ENCODE results near the gene CLEC16A.

Gene CLEC16A

DNA sequence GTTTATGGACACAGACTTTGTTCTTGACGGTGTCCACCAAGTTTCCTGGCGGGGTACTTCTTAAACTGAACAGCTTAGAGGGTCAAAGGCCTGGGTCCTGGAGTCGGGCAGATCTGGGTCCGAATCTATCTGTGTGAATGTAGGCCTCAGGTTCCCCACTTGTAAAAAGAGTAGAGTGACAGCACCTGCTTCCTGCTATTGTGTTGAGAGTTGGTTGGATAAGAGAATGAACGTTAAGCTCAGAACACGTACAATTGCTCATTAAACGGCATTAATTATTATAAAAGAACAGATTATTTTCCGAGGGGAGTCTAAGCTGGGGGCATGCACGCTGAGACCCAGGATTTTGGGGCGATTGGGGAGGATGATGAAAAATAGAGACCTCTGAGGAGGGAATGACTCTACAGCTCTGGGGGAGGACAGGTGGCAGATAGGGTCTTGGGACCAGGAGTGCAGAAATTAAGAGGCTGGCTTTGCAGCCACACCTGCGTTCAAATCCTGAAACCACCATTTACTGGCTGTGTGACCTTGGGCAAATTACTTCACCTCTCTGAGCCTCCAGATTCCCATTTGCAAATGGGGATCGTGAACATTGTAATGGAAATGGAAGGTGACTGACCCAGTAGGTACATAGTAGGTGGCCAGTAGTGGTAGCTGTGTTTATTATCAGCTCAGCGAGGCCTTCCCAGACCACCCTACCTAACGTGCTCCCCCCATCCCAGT lies 862 bp downstream of the CLEC16A start:
- peak overlapping the region; percentile 61; the same call in 1 of the 2 replicates for H3K27ac ChIP-seq
- TF ChIP-seq, protein P1, sequence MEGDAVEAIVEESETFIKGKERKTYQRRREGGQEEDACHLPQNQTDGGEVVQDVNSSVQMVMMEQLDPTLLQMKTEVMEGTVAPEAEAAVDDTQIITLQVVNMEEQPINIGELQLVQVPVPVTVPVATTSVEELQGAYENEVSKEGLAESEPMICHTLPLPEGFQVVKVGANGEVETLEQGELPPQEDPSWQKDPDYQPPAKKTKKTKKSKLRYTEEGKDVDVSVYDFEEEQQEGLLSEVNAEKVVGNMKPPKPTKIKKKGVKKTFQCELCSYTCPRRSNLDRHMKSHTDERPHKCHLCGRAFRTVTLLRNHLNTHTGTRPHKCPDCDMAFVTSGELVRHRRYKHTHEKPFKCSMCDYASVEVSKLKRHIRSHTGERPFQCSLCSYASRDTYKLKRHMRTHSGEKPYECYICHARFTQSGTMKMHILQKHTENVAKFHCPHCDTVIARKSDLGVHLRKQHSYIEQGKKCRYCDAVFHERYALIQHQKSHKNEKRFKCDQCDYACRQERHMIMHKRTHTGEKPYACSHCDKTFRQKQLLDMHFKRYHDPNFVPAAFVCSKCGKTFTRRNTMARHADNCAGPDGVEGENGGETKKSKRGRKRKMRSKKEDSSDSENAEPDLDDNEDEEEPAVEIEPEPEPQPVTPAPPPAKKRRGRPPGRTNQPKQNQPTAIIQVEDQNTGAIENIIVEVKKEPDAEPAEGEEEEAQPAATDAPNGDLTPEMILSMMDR (conservative IDR thresholded peaks at IDR 0.05) = no peak

DNA sequence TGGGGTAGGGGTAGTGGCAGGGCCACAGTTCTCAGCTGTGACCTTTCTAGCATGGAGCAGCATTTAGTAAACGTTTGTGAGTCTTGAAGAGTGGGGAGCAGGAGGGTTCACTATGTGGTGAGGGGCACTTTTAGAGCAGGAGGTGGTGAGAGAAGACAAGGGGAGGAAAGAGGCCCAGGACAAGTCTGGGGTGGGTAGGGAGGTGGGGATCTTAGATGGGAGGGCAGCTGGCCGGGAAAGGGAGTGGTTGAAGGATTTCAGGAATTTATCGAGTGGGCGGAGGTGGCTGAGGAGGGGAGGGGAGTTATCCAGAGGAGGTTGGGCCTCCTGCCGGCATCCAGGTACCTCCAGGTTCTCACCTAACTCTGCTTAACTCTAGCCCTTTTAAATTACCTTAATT lies 1.9 kb downstream of the CLEC16A start:
- H3K27ac ChIP-seq = no peak overlapping the region
- TF ChIP-seq, protein P1 (conservative IDR thresholded peaks at IDR 0.05) = no peak

DNA sequence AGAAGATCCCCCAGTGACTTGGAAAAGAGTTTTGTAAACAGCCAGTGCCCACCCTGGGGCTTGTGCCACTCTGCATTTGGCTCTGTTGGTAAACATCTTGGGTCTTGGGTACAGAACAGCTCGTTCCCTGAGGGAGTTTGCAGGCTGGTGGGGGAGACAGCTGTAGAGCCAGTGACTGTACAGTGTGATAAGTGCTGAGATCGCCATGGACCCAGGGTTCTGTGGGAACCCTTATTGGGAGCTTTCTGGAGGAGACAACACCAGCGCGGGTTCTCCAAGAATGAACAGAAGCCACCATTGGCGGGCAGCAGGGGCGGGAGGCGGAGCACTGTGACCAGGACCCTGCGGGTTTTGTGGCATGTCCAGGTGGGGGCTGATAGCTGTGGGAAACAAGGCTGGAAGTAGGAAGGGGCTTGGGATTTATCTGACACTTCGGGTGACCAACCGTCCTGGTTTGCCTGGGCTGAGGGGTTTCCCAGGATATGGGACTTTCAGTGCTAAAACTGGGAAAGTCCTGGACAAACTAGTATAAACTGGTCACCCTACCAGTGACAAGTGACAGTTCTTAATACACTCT lies 2.9 kb downstream of the CLEC16A start:
- TF ChIP-seq, protein P1 (conservative IDR thresholded peaks at IDR 0.05) = no peak
- no peak overlapping the region for H3K27ac ChIP-seq

DNA sequence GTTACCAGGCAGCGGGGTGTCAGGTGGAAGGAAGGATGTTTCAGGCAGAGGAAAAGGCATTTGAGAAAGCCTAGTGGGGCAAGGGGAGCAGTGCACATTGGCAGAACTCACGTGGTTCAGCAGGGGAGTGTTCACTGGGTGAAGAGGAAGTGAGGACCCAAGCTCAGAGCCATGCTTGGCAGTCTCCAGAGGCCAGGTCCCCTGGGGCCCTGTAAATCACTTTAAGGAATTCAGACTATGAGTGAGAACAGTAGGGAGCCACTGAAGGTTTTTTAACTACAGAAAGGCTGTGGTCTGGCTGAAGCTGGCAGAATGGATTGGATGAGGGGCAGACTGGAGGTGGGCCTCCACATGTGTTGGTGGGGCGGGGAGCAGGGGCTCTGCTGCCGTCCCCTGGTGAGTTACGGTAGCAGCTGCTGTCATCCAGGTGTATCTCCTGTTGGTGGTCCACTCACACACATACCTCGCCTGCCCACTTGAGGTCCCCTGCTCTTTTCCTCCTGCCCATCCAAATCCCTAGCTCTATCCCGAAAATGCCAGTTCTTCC lies 5.1 kb downstream of the CLEC16A start:
- TF ChIP-seq, protein P1 (conservative IDR thresholded peaks at IDR 0.05) = no peak
- H3K27ac ChIP-seq = no peak overlapping the region

DNA sequence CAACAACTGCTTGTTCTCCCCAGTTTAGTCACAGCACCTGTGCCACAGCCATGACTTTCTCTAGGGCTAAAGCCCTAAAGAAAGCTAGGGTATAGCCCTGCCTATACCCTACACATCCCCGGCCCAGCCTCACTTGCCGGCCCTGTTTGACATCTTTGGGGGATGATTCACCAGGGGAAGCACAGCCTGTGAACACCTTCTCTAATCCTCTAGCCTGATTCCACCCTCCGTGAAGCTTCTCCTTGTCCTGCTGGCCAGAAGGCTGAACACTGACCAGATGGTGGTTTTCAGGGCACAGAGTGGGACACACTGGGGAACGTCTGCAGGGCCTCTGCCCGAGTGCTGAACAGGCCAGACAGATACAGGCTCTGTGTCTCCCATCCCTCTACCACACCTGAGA lies 6.0 kb downstream of the CLEC16A start:
- TF ChIP-seq, protein P1 (conservative IDR thresholded peaks at IDR 0.05) = no peak
- H3K27ac ChIP-seq = no peak overlapping the region

DNA sequence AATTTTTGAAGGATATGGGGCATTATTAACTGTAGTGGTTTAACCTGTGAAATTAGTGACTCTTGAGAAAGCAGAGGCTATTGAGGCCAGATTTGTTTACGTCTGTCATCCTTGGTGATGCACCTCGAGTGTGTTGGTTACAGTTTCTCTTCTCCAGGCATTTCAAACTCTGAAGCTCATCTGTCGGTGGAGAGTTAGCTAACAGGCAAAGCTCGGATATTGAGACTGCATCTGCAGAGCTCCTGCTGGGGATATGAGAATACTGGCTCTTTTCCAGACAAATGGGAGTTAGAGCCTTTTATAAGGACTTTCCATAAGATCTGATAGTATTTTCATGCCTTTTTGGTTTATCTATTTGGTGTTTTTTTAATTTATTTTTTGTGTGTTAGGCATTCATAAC lies 6.7 kb downstream of the CLEC16A start:
- no peak overlapping the region for H3K27ac ChIP-seq

DNA sequence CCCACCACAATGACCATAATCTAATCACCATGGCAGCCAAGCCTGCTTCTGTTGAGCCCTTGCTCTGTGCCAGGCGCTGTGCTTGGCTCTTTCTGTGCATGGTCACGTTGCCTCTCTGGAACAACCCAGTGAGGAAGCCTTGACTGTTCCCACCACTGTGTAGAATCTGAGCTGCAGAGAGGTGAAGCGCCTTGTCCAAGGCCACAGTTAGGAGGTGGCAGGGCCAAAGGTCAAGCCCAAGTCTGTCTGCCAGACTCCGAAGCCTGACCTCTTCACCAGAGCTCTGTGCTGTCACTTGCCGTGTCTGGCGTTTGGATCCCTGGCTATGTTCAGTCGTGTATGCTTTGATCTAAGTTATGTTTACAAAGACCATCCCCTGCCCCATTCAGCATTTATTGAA lies 10.5 kb downstream of the CLEC16A start:
- TF ChIP-seq, protein P1 (conservative IDR thresholded peaks at IDR 0.05) = no peak
- H3K27ac ChIP-seq = no peak overlapping the region

More for the DNA sequence above, 6.7 kb downstream of the CLEC16A start:
- TF ChIP-seq, protein P1 (conservative IDR thresholded peaks at IDR 0.05) = no peak
